K562 (cell line): ENCODE data around the gene CPTP. TPM values are rescaled to one million over a fixed set of nuclear protein-coding genes. Genes with fewer than 3 reads are reported as not detected.
A peak's percentile ranks its signal among the peaks of the same experiment; 100 is the strongest.

Source experiments
- EGR1 ChIP-seq: fragments of 450-650 bp; conservative IDR thresholded peaks from 2 replicates; pipeline ENCODE4 v1.6.1; 2017; ENCODE audit warnings: mild to moderate bottlenecking
- EZH2 ChIP-seq: IDR thresholded peaks from 2 replicates; pipeline ENCODE4 v1.6.1; 2012; ENCODE audit warnings: low read depth, mild to moderate bottlenecking, inconsistent platforms, low read length, borderline replicate concordance
- RBM15 ChIP-seq: fragments of 200-400 bp; formaldehyde crosslinking; IDR thresholded peaks from 2 replicates; pipeline ENCODE4 v1.6.1; 2018; ENCODE audit warnings: mild to moderate bottlenecking, low read length, moderate library complexity; ENCODE audit not compliant: insufficient read depth
- ZNF311 ChIP-seq: fragments of 250-450 bp; sonication (Bioruptor Pico); IDR thresholded peaks from 2 replicates; pipeline ENCODE4 v1.4.0; 2020; ENCODE audit warnings: mild to moderate bottlenecking, moderate library complexity
- polyA plus RNA-seq, 8 experiments: library from polyadenylated mRNA; depleted of rRNA in 4 of 8; stranded (reverse) in 5 of 8; unstranded in 3 of 8; fragments of >200 nt; fragmentation: Nextera tagmentation in 2 of 8; fragmentation: Illumina TruSeq in 1 of 8; extraction: Ambion mirVana in 2 of 8; extraction: Trizol in 1 of 8; gene quantifications; 2 replicates each; pipeline versions ENCODE4 v1.2.1 to v1.2.3, GENCODE V29; 2011 to 2014; ENCODE audit warnings: inconsistent platforms in 1 of 8, missing spikeins in 1 of 8
- total RNA-seq, 7 experiments: library from RNA; depleted of rRNA in 6 of 7; stranded (reverse); fragments of >200 nt in 6 of 7; fragmentation: Illumina TruSeq in 2 of 7; extraction: Trizol in 2 of 7; gene quantifications; 2 replicates each; pipeline versions ENCODE4 v1.2.1 to v1.2.3, GENCODE V29; 2011 to 2021; ENCODE audit warnings: low replicate concordance in 1 of 7
- TF ChIP-seq, protein P1 (sequence below): sonication (generic); formaldehyde crosslinking; IDR thresholded peaks from 2 replicates; pipeline ENCODE4 v1.8.0; 2022; ENCODE audit warnings: mild to moderate bottlenecking, missing genetic modification reagents
- TF ChIP-seq, protein P2 (sequence below), 2 experiments: fragments of 450-650 bp in 1 of 2; sonication (generic) in 1 of 2; formaldehyde crosslinking in 1 of 2; IDR thresholded peaks; 2 replicates each; pipeline versions ENCODE4 v1.7.1 to v1.9.0; 2016 to 2022; ENCODE audit warnings: inconsistent platforms in 1 of 2, mild to moderate bottlenecking in 1 of 2, missing genetic modification reagents in 1 of 2
- TF ChIP-seq, protein P3 (sequence below): sonication (generic); formaldehyde crosslinking; IDR thresholded peaks from 2 replicates; pipeline ENCODE4 v1.8.0; 2022; ENCODE audit warnings: mild to moderate bottlenecking, low read depth, missing genetic modification reagents

CPTP gene
- total and polyA plus RNA-seq, 9 of the 15 experiments (the other 6 are each of a cell fraction or from before 2014, with no cell fraction given): 0.11 to 25.8 (median 3.5) TPM

DNA sequence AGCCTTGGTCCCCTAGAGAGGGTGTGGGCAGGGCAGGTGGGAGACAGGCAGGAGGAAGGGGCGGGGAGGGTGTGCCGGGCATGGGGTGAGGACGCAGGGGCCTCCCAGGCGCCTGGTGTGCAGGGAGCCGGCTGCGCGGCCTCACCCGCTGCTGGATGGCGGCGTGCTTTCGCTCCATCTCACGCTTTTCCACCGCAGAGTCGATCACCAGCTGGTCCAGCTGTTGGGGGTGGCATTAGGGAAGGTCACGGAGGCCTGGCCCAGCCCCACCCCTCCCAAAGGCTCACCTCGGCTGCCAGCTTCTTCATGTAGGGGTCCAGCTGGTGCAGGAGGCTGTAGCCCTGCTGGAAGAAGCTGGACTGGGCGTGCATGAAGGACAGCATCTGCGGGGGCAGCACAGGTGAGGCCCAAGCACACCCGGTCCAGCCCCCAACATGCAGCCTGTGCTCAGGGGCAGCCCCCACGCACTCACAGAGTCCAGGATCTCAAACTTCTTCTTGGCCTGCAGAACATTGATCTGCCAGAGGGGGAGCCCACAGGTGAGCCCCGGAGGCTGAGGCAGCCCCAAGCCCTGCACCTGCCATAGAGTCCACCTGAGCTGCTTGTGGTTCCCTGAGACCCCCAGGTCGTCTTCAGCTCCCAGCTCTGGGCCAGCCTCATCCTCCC is 24.8 kb upstream of the CPTP start (continued):
- TF ChIP-seq EGR1 (0 out of 2 replicates have a peak, but pooled peaks have one; percentile 7), RBM15 (no peak), ZNF311 (CRISPR knock-in tag) (no peak), EZH2 (no peak)
- TF ChIP-seq, protein P1, sequence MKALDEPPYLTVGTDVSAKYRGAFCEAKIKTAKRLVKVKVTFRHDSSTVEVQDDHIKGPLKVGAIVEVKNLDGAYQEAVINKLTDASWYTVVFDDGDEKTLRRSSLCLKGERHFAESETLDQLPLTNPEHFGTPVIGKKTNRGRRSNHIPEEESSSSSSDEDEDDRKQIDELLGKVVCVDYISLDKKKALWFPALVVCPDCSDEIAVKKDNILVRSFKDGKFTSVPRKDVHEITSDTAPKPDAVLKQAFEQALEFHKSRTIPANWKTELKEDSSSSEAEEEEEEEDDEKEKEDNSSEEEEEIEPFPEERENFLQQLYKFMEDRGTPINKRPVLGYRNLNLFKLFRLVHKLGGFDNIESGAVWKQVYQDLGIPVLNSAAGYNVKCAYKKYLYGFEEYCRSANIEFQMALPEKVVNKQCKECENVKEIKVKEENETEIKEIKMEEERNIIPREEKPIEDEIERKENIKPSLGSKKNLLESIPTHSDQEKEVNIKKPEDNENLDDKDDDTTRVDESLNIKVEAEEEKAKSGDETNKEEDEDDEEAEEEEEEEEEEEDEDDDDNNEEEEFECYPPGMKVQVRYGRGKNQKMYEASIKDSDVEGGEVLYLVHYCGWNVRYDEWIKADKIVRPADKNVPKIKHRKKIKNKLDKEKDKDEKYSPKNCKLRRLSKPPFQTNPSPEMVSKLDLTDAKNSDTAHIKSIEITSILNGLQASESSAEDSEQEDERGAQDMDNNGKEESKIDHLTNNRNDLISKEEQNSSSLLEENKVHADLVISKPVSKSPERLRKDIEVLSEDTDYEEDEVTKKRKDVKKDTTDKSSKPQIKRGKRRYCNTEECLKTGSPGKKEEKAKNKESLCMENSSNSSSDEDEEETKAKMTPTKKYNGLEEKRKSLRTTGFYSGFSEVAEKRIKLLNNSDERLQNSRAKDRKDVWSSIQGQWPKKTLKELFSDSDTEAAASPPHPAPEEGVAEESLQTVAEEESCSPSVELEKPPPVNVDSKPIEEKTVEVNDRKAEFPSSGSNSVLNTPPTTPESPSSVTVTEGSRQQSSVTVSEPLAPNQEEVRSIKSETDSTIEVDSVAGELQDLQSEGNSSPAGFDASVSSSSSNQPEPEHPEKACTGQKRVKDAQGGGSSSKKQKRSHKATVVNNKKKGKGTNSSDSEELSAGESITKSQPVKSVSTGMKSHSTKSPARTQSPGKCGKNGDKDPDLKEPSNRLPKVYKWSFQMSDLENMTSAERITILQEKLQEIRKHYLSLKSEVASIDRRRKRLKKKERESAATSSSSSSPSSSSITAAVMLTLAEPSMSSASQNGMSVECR (CRISPR knock-in tag): 0 out of 2 replicates have a peak, but pooled peaks have one; percentile 0
- TF ChIP-seq, protein P2, sequence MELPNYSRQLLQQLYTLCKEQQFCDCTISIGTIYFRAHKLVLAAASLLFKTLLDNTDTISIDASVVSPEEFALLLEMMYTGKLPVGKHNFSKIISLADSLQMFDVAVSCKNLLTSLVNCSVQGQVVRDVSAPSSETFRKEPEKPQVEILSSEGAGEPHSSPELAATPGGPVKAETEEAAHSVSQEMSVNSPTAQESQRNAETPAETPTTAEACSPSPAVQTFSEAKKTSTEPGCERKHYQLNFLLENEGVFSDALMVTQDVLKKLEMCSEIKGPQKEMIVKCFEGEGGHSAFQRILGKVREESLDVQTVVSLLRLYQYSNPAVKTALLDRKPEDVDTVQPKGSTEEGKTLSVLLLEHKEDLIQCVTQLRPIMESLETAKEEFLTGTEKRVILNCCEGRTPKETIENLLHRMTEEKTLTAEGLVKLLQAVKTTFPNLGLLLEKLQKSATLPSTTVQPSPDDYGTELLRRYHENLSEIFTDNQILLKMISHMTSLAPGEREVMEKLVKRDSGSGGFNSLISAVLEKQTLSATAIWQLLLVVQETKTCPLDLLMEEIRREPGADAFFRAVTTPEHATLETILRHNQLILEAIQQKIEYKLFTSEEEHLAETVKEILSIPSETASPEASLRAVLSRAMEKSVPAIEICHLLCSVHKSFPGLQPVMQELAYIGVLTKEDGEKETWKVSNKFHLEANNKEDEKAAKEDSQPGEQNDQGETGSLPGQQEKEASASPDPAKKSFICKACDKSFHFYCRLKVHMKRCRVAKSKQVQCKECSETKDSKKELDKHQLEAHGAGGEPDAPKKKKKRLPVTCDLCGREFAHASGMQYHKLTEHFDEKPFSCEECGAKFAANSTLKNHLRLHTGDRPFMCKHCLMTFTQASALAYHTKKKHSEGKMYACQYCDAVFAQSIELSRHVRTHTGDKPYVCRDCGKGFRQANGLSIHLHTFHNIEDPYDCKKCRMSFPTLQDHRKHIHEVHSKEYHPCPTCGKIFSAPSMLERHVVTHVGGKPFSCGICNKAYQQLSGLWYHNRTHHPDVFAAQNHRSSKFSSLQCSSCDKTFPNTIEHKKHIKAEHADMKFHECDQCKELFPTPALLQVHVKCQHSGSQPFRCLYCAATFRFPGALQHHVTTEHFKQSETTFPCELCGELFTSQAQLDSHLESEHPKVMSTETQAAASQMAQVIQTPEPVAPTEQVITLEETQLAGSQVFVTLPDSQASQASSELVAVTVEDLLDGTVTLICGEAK (IDR thresholded peaks at IDR 0.05): no peak
- TF ChIP-seq, protein P2 (CRISPR knock-in tag; IDR thresholded peaks at IDR 0.05): no peak
- TF ChIP-seq, protein P3, sequence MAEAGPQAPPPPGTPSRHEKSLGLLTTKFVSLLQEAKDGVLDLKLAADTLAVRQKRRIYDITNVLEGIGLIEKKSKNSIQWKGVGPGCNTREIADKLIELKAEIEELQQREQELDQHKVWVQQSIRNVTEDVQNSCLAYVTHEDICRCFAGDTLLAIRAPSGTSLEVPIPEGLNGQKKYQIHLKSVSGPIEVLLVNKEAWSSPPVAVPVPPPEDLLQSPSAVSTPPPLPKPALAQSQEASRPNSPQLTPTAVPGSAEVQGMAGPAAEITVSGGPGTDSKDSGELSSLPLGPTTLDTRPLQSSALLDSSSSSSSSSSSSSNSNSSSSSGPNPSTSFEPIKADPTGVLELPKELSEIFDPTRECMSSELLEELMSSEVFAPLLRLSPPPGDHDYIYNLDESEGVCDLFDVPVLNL (CRISPR knock-in tag): no peak
